GM19351 (cell line): Measurements from ENCODE around the gene SPOCK1.

Experiments used
- ATAC-seq: cut with Tn5 transposase; IDR thresholded peaks from one replicate; pipeline ENCODE4 v1.9.1; 2021; ENCODE audit warnings: mild to moderate bottlenecking, moderate library complexity; ENCODE audit not compliant: unreplicated experiment

The SPOCK1 gene

DNA sequence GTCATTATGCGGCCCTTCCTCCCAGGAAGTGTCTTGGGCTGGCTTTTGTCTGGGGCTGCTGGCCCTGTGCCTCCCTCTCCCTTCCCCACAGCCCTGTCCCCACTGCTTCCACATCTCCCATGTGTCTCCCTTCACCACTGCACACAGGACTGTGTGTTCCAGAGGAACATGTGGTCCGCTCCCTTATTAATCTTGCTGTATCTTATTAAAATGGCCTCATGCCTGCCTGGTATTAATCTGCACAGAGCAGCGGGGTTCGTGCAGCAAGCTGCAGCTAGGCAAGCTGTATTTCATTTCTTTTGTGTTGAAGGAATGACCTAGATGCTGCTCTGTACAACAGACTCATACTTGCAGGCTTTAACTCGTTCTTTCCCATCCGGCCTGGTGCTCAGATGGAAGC lies 130.5 kb downstream of the SPOCK1 start:
- no peak for ATAC-seq

DNA sequence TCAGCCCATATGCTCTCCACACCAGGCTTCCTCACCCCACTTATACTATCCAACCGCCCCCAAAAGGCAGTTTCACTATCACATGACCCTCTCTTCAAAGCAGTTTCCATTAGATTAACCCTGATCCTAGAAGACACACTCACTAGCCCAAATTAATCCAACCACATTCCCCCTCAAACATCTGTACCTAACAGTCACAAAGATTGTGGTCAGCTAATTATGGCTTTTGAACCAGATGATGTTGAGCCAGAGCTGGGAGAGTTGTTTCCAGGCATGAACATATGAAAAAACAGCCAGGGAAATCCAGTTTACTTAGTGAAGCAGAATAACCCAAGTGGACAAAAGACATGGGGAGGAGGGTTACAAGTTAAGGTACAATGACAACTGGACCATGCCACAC lies 131.2 kb downstream of the SPOCK1 start:
- no peak for ATAC-seq

DNA sequence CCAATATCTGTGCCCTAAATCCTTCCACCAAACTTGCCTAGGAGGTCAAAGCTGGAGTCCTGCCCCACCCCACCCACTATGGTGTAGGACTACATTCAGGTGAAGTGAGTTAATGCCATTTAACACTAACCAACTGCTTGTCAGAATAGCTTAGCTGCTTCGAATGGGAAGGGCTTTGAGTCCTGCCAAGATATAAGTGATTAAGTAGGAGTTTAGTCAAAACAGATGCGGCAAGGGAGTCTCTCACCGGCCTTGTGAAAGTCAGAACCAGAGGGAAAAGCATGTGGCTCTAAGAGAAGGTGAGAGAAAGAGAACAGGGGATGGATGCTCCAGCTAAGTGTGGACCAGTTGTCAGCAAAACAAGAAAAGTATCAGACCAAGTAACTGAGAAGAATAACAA lies 132.6 kb downstream of the SPOCK1 start:
- ATAC-seq, result no peak

DNA sequence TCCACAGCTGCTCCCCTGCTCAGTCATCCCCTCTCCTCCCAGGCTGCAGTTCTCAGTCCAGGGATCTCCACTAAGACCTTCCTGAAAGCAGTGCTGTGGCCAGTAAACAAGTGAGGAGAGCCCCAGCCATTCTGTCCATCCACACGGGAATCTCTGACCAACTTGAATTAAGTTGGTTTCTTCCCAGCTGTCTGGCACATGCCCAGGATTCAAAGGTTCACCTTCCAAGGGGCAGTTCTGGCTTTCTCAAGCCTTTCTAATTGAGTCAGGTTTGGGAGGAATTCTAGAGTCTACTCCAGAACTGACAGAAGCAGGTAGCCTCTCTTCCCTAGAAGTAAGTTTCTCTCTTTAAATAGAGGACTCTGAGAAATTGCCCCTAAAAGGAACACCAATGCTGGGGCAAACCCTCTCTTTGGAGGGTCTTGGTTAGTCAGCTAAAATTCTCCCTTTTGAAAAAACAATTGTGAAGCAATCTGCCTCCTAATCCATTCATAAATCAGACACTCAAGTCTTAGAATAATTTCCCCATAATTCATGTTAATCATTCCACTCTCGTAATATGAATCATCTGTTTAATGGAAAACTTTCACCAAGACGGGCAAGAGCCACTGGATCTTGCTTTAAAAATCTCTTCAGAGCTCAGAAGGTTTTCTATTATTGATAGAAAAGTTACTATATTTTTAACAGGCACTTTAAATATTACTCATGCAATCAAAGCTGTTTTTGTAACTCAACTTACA lies 133.8 kb downstream of the SPOCK1 start:
- ATAC-seq, result no peak

DNA sequence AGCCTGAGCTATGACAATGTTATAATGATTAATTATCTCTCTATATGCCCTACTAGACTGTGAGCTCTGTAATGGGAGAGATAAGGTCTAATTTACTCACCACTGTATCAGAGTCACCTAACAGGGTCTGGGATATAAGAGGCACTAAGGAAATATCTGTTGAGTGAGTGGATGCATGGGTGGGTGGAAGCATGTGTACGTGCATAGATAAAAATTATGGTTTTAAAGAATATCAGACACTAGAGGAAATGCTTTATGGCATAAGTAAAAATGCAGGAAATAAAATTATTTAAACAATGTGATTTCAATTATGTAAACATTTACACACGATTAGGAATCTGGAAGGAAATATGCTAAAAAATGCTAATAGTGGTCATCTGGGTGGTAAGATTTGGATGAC lies 137.8 kb downstream of the SPOCK1 start:
- ATAC-seq, result no peak

DNA sequence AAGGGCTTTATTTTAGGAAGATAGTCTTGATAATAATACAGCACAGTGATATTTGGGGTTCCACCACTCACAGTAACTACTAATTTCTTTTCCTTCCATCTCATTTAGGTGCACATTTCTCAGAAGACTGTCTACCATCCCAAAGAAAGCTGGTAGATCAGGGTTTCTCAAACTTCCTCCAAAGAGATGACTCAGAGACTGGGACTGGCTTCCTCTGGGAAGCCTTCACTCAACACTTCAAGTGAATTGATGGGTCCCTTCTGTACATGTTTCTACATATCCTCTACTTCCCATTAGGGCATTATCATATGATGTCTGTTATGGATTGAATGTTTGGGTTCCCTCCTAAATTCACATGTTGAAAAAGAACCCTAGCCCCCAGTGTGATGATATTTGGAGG lies 138.5 kb downstream of the SPOCK1 start:
- ATAC-seq, result no peak

DNA sequence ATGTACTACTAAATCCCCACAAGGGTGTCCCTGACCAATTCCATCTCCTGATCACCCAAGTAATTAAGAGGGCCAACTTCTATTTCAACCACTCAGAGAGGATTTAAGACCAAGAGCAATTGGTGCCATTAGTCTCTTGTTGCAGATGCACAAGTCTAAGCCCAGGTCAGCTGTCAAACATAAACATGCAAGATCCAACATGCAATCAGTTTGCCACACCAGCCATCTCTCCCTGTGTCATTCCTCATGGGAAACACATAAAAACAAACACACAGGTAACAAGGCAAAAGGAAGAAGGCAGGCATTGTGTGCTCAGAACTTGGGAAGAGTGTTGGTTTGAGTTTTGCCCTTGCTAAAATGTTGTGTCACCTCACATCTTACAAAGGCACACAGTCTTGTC lies 139.2 kb downstream of the SPOCK1 start:
- no peak for ATAC-seq

DNA sequence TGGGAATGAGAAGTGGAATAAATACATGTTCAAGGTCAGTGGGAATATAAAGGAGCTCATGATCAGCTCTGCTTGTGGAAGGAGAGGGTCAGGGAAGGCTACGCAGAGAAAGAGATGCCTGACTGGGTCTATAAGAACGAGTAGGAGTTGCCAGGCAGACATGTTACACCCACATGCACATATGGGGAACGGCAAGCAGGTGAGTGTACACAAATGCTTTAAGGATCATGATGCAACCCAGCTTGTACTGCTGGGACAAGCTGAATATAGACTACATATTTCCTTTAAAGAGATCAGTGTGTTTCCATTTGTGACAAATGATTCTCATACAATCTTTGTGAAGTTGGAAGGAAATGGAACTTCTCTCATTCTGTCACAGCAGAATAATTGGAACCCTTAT lies 141.7 kb downstream of the SPOCK1 start:
- no peak for ATAC-seq

DNA sequence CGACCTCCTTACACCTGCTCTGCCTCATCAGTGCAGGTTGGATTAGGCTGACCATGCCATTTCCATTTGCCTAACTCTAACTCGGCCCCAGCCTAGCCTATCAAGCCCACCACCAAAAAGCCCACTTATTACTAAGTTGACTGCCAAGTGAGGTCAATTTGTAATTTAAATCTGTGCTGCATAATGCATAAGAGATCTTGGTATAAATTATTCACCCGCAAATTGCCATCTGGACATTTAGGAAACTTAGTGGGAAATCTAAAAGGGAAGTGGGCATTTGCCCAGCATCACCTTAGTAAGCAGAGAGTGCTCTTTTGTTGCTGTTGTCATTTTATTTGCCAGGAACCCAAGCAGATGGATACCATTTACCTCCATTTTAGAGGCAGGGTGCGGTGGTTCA lies 143.0 kb downstream of the SPOCK1 start:
- no peak for ATAC-seq

DNA sequence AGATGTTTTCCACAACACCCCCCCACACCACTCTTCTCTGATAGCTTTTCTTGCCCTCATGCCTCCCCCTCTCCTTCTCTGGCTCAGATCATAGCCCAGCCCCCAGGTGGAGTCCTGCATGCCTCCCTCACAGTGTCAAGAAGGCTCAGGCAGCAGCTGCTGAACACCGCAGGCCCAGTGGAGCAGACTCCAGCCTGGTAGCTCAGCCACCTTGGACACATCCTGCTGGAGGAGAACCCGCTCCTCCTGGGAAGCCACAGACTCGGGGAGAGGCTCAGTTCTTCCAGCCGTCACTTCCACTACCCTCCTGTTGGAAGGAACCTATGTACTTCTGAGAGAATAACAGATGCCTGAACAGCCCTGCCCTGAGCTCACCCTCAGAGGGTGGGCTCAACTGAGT lies 143.4 kb downstream of the SPOCK1 start:
- ATAC-seq, result no peak

DNA sequence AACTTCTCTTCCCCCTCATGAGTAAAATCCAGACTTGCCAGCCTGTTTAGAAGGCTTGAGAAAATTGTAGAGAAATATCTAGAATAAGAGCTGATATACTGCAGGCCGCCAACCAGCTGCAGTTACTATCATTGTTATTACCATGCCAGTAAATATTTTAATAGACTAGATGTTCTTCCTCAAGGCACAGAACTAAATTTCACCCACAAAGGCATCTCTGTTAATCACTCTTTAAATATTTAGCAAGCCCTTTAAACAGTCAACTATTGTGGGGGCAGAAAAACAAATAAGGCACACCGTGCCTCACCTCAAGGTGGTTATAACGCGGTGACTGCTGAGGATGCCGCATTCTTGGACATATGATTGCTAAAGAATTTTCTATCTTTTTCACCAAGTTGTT lies 147.0 kb downstream of the SPOCK1 start:
- ATAC-seq, result no peak

DNA sequence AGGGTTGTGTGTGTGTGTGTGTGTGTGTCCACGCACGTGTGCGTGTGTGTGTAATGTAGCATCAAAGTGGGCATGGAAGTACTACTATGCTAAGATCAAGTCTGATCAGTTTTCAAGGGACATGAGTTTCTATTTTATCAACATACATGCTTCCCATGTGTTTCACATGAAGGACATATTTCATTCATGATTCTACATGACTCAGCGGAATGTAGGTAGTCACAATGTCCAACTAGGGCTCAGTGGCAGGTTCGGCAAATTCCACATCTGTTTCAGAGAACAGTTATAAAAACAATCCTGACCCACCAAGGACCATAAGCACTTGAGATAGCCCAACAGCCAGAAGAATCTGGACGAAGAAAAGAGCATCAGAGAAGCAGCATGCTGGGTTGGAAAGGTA lies 148.3 kb downstream of the SPOCK1 start:
- no peak for ATAC-seq

DNA sequence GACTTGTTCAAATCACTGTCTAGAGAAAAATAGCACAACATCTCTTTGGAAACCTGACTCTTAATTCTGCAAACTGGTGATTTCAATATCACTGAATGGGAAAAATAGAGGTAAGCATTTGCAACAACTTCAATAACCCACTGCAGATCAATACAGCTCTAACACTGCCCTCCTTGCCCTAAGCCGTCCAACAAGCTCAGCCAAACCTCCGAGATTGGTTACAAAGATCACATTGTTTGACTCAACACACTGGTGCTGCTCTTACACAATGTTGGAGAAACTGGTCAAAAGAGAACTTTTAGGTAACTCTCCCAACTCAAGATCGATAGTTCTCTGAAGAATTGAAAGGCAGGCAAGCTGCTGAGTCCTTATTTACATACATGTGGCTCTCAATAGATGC lies 150.4 kb downstream of the SPOCK1 start:
- no peak for ATAC-seq

DNA sequence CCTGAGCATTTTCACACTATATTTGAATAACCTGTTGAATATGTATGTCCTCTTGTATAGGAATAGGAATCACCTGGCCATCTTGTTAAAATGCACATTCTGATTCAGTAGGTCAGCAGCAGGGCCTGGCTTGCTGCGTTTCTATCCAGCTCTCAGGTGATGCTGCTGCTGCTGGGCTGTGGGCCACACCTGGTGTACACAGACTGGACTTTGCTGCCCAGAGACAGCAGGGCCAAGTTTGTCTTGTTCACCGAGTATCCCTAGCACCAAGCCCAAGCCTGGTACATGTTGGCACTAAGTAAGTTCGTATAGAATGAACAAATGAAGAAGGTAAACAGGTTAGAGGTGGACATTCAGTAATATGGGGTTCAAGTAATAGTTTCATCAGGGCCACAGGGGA lies 151.3 kb downstream of the SPOCK1 start:
- no peak for ATAC-seq

DNA sequence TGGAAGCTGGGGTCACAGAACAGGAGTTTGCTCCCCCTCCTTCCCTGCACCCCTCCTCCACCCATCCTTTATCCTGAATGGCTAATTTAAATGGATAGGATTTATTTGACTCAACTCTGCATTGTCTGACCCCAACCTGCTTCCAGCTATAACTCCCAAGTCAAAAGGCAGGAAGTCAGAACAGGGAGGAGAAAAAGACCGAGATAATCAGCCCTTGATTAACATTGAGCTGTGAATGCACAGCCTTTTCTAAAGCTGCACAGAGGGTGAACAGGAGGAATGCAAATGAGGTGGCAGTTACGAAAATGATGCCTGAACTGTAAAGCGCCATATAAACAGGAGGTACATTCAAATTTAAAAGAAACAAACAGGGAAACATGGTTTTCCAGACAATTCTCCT lies 152.8 kb downstream of the SPOCK1 start:
- ATAC-seq, result no peak

DNA sequence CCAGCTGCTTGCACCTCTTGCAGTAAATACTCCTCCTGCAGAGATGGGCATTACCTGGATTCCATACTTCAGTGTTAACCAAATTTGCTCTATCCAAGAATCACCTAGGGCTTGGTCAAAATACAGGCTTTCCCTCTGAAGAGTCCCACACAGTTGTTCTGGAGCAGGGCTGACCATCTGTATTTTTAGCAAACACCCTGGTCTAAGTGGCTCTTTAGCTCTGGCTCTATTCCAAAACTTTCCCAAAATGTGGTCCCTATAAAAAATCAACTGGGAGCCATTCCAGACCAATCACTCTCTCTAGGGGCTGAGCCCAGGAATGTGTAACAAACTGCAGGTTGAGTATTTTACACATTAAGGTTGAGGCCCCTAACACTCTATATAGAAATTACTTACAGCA lies 153.7 kb downstream of the SPOCK1 start:
- ATAC-seq, result no peak

DNA sequence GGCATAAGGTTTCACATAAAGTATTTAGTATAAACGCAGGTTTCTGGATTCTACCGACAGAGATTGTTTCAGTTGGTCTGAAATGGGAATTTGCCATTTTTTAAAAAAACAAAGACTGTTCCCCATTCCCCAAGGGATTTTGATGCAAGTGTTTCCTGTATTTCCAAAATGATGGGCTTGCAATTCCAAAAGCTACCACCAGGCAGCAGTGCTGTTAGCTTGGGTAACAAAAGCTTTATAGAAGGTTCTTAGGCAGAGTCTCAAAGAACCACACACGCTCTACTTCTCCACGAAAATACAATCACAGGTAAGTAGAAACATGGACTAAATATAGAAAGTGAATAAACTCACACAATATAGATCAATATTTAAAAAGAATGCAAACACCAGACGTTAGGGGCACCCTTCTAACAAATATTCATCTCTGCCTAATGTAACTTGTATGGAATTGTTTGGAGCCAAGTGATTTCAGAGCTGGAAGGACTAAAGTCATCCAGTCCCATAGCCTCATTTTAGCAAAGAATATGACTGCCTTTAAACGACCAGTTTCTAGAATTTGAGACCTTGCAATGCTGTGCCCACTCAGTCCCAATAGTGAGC lies 154.3 kb downstream of the SPOCK1 start:
- peak; percentile 49 for ATAC-seq

DNA sequence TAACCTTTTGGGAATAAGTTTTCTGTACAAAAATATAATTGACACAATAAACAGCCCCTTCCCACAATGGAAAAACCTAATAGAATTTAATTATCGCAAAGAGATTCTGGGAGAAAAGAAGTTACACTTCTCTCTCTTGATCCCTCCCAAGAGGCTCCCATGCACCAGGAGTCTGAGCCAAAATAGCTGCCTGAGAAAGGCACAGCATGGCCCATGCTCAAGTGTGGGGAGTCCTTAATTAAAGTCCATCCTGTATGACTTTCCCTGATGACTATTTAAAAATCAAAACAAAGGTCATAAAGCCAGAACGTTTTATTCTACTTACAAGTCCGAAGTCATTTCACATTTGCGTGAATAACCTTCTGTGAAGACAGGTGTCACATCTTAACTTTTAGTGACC lies 155.1 kb downstream of the SPOCK1 start:
- ATAC-seq, result no peak

DNA sequence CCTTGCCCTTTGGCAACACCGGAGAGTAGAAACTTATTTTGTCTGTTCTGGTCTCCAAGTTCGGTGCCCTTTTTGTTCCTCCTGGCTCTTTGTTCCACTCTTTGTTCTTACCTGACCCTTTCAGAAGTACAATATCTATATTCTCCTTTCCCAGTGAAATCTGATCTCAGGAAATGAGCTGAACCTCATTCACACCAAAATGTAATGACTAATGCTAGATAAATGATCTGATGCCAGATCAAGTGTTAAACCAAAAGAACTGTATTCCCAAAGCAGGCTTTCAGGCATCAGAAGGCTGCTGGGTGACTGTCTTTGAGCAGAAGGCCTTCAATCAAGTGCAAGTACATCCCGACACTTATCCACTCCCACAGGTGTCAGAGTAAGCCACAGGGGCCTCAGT lies 156.4 kb downstream of the SPOCK1 start:
- ATAC-seq, result no peak

DNA sequence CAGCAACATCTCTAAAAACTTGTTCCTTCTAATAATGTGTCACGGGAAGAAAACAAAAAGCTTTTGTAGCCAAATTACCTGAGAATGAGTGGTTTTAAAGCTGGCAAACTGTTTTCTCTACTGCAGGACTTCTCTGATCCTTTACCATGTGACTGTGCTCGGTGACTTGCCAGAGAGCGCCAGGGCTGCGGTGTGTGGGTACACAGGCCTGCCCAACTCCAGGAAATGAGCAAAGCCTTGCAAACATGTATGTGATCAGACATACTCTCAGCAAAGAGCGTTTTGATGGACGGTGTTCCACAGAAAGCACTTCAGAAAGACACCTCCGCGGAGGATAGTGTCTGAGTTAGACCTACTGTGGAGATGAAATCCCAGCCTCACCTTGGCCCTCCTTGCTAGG lies 157.3 kb downstream of the SPOCK1 start:
- no peak for ATAC-seq

DNA sequence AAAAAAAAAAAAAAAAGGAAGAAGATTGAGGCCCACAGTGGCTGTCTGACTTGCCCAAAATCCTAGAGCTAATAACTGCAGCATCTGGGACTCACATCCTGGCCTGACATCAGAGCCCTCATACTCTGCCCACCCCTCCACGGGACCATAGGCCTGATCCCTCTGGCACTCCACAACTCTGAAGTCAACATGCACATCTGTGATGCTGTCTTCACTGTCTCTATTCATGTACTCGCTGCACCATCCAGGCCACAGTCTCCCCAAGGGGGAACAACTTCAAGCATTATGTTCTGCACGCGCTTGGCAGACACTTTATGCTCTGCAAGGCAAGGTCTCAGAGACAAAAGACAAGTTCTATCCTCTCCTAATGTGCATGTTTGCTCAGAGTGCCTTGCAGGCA lies 158.2 kb downstream of the SPOCK1 start:
- no peak for ATAC-seq

DNA sequence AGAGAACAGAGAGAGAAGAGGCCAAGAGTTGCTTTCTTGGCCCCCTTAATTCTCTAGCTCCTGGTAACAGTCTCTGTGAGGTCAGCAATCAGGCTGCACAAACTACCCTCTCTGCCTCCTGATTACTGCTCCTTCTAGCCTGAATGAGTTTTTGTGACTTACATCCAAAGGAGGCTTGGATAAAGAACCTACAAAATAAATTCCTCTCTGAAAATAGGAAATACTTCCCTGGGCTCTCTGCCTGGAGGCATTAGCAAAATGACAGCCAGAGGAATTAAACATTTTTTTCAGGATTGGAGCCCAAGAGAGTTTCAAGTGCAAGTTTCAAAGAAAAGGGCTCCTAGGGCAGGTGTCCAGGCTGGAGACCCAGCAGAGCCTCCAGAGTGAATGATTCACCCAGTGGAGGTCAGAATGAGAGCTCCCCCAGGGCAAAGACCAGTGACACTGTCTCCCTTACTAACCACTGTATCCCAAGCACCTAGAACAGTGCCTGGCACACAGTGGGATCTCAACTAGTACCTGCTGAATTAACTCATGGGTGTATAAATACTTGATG lies 162.5 kb downstream of the SPOCK1 start:
- no peak for ATAC-seq

DNA sequence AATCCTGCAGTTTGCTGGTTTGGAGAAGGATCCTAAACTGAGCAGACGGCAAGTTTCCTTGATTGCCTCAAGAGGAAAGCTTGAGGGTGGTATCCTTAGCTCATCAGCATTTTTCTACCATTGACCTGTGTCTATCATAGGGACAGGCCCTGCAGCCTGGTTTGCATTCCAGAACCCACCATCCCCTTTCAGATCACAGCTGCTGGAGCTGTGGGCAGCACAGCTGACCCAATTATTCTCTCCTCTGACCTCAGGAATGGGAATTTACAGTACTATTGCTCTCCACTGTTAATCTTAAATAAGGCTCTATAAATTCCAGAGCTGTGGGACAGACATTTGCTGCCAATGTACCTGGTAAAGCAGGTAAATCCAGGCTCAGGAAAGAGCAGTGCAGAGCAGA lies 163.0 kb downstream of the SPOCK1 start:
- ATAC-seq, result no peak
